ENCODE measurements around the gene TNNI2.

Gene TNNI2

DNA sequence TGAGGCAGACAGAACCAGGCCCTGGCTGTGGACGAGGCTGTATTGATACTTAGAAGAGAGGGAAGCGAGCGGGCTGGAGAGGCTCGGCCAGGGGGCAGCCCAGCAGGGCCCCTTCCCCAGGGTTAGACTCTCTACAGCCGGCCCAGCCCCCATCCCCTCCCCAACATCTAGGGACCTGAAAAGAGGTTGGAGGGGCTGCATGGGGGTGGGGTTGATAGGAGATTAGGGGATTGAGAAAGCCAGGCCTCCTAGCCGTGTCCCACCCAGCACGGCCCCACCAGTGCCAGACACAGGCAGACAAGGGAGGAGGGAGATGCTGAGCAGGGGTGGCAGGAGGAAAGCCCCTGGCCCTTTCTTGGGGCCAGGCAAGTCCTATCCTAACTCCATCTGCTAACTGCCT is 19.8 kb downstream of the TNNI2 start:
- TF ChIP-seq ZFP37 (tag by site-specific recombination; IDR thresholded peaks at IDR 0.05) (no peak), ZNF549 (tag by site-specific recombination; IDR thresholded peaks at IDR 0.05) (no peak), KLF10 (tag by site-specific recombination; IDR thresholded peaks at IDR 0.05) (no peak), ZNF747 (tag by site-specific recombination; IDR thresholded peaks at IDR 0.05) (no peak), KLF1 (tag by site-specific recombination; IDR thresholded peaks at IDR 0.05) (no peak), ZNF138 (tag by site-specific recombination; IDR thresholded peaks at IDR 0.05; ENCODE audit: borderline replicate concordance) (no peak)
- Histone ChIP-seq H3K36me3 (ENCODE audit: control insufficient read depth in 2 of 2, insufficient read depth in 1 of 2, low read length in 2 of 2) (no peaks in the 10 kb centered on the region), H3K4me1 (ENCODE audit: control insufficient read depth, insufficient read depth, low read length) (no peaks in the 10 kb centered on the region), H3K27ac (ENCODE audit: extremely low read depth, low read depth, low read length) (no peak overlapping the region), H3K9me3 (ENCODE audit: control insufficient read depth, insufficient read depth, low read depth, low read length) (no peaks in the 10 kb centered on the region), H3K4me3 (ENCODE audit: low read depth, low read length) (no peak overlapping the region)
- ChIA-PET POLR2A (no interaction called here), CTCF (interaction anchor here (0.8 kb wide), 1 partner anchor 293 kb away, joined by 3 read pairs; no protein-coding TSS in a partner anchor)

DNA sequence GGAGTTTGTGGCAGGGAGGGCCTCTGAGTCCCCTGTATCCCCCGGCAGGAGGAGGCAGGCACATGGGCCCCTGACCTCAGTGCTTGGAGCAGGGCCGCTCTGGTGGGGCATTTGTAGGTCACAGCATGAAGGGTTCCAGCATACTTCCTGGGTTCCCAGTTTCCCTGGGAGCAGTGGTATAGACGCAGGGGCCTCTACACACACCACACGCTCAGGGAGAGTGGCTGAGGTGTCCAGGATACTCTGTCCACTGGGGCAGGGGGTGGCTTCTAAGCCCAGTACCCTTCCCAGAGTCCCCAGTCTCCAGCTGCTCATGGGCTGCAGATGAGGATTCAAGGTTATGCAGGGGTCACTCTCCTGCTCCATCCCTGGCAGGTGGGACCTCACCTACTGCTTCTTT is 20.2 kb downstream of the TNNI2 start:
- POLR2A ChIA-PET: no interaction called here
- CTCF ChIA-PET: interaction anchor here (0.8 to 1.0 kb wide), 3 partner anchors 143 to 292 kb away, joined by 3 read pairs; no protein-coding TSS in a partner anchor
- no peaks in the 10 kb centered on the region for H3K4me1 ChIP-seq (ENCODE audit: control insufficient read depth, insufficient read depth, low read length)
- no peaks in the 10 kb centered on the region for H3K36me3 ChIP-seq (ENCODE audit: control insufficient read depth in 2 of 2, insufficient read depth in 1 of 2, low read length in 2 of 2)
- H3K27ac ChIP-seq (ENCODE audit: extremely low read depth, low read depth, low read length): no peak overlapping the region
- no peaks in the 10 kb centered on the region for H3K9me3 ChIP-seq (ENCODE audit: control insufficient read depth, insufficient read depth, low read depth, low read length)
- TF ChIP-seq, protein P1, sequence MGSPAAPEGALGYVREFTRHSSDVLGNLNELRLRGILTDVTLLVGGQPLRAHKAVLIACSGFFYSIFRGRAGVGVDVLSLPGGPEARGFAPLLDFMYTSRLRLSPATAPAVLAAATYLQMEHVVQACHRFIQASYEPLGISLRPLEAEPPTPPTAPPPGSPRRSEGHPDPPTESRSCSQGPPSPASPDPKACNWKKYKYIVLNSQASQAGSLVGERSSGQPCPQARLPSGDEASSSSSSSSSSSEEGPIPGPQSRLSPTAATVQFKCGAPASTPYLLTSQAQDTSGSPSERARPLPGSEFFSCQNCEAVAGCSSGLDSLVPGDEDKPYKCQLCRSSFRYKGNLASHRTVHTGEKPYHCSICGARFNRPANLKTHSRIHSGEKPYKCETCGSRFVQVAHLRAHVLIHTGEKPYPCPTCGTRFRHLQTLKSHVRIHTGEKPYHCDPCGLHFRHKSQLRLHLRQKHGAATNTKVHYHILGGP (tag by site-specific recombination; IDR thresholded peaks at IDR 0.05): no peak
- TF ChIP-seq KLF7 (tag by site-specific recombination; IDR thresholded peaks at IDR 0.05; ENCODE audit: borderline replicate concordance) (no peak), ZNF624 (tag by site-specific recombination; IDR thresholded peaks at IDR 0.05) (no peak), FEZF1 (tag by site-specific recombination; IDR thresholded peaks at IDR 0.05) (no peak), SP3 (tag by site-specific recombination; IDR thresholded peaks at IDR 0.05) (no peak), WT1 (tag by site-specific recombination; IDR thresholded peaks at IDR 0.05) (no peak)
- no peak overlapping the region for H3K4me3 ChIP-seq (ENCODE audit: low read depth, low read length)

DNA sequence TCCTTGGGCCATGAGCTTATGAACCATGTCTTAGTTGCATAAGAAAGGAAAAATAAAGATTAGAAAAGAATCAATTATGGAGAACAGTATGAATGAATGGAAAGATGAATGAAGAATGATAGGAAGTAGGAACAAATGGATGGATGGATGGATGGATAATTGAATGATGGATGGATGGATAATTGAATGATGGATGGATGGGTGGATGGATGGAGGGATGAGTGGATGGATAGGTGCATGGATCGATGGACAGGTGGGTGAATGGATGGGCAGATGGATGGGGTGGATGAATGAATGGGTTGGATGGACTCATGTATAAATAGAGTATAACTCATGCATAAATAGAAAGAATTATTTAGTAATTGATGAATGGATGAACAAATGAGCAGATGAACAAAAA is 21.3 kb downstream of the TNNI2 start:
- TF ChIP-seq HOXA7 (CRISPR knock-in tag; IDR thresholded peaks at IDR 0.05; ENCODE audit: borderline replicate concordance) (no peak), ZNF366 (tag by site-specific recombination; conservative IDR thresholded peaks at IDR 0.05) (peak; percentile 91), ZBTB17 (tag by site-specific recombination; IDR thresholded peaks at IDR 0.05) (peak; percentile 76)
- POLR2A ChIA-PET: no interaction called here
- Histone ChIP-seq H3K27ac (ENCODE audit: extremely low read depth, low read depth, low read length) (no peak overlapping the region), H3K4me1 (ENCODE audit: control insufficient read depth, insufficient read depth, low read length) (no peaks in the 10 kb centered on the region), H3K4me3 (ENCODE audit: low read depth, low read length) (no peak overlapping the region), H3K9me3 (ENCODE audit: control insufficient read depth, insufficient read depth, low read depth, low read length) (no peaks in the 10 kb centered on the region), H3K36me3 (ENCODE audit: control insufficient read depth in 2 of 2, insufficient read depth in 1 of 2, low read length in 2 of 2) (no peaks in the 10 kb centered on the region)
- CTCF ChIA-PET: interaction anchor here (0.5 to 1.0 kb wide), 5 partner anchors 19 to 453 kb away, joined by 3 to 7 read pairs (median 3); no protein-coding TSS in a partner anchor

DNA sequence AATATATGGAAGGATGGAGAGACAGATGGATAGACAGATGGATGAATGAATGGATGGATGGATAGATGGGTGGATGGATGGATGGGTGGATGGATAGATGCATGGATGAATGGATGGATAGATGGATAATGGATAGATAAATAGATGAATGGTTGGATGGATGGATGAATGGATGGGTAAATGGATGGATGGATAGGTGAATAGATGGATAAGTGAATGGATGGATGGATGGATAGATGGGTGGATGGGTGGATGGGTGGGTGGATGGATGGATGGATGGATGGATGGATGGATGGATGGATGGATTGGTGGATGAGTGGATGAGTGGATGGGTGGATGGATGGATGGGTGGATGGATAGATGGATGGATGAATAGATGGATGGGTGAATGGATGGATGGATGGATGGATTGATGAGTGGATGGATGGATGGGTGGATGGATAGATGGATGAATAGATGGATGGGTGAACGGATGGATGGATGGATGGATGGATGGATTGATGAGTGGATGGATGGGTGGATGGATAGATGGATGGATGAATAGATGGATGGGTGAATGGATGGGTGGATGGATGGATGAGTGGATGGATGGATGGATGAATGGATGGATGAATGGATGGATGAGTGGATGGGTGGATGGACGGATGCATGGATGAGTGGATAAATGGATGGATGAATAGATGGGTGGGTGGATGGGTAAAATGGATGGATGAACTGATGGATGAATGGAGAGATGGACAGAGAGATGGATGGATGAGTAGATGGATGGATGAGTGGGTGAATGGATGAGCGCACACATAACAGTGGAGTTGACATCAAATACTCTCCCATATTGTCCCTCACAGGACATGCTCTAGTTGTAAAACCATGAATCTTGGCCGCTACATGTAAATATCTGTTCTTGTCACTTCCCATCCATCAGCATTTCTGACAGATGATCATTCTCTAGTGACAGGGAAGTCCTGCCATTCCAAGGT is 22.9 kb downstream of the TNNI2 start:
- Histone ChIP-seq H3K36me3 (ENCODE audit: control insufficient read depth in 2 of 2, insufficient read depth in 1 of 2, low read length in 2 of 2) (no peaks in the 10 kb centered on the region), H3K4me3 (ENCODE audit: low read depth, low read length) (no peak overlapping the region), H3K9me3 (ENCODE audit: control insufficient read depth, insufficient read depth, low read depth, low read length) (no peaks in the 10 kb centered on the region), H3K4me1 (ENCODE audit: control insufficient read depth, insufficient read depth, low read length) (no peaks in the 10 kb centered on the region), H3K27ac (ENCODE audit: extremely low read depth, low read depth, low read length) (no peak overlapping the region)
- CTCF ChIA-PET: interaction anchor here (0.5 to 0.6 kb wide), 3 partner anchors 14 to 290 kb away, joined by 3 to 5 read pairs (median 5); no protein-coding TSS in a partner anchor
- POLR2A ChIA-PET: no interaction called here
- TF ChIP-seq ZNF121 (tag by site-specific recombination; IDR thresholded peaks at IDR 0.05): no peak
- no peak for TF ChIP-seq ZNF555 (tag by site-specific recombination; conservative IDR thresholded peaks at IDR 0.05)
- TF ChIP-seq, protein P2, sequence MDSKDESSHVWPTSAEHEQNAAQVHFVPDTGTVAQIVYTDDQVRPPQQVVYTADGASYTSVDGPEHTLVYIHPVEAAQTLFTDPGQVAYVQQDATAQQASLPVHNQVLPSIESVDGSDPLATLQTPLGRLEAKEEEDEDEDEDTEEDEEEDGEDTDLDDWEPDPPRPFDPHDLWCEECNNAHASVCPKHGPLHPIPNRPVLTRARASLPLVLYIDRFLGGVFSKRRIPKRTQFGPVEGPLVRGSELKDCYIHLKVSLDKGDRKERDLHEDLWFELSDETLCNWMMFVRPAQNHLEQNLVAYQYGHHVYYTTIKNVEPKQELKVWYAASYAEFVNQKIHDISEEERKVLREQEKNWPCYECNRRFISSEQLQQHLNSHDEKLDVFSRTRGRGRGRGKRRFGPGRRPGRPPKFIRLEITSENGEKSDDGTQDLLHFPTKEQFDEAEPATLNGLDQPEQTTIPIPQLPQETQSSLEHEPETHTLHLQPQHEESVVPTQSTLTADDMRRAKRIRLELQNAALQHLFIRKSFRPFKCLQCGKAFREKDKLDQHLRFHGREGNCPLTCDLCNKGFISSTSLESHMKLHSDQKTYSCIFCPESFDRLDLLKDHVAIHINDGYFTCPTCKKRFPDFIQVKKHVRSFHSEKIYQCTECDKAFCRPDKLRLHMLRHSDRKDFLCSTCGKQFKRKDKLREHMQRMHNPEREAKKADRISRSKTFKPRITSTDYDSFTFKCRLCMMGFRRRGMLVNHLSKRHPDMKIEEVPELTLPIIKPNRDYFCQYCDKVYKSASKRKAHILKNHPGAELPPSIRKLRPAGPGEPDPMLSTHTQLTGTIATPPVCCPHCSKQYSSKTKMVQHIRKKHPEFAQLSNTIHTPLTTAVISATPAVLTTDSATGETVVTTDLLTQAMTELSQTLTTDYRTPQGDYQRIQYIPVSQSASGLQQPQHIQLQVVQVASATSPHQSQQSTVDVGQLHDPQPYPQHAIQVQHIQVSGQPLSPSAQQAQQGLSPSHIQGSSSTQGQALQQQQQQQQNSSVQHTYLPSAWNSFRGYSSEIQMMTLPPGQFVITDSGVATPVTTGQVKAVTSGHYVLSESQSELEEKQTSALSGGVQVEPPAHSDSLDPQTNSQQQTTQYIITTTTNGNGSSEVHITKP (tag by site-specific recombination; IDR thresholded peaks at IDR 0.05): no peak
- TF ChIP-seq, protein P3, sequence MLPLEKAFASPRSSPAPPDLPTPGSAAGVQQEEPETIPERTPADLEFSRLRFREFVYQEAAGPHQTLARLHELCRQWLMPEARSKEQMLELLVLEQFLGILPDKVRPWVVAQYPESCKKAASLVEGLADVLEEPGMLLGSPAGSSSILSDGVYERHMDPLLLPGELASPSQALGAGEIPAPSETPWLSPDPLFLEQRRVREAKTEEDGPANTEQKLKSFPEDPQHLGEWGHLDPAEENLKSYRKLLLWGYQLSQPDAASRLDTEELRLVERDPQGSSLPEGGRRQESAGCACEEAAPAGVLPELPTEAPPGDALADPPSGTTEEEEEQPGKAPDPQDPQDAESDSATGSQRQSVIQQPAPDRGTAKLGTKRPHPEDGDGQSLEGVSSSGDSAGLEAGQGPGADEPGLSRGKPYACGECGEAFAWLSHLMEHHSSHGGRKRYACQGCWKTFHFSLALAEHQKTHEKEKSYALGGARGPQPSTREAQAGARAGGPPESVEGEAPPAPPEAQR (tag by site-specific recombination; IDR thresholded peaks at IDR 0.05): no peak

All from HEK293 (cell line).